HG02981 (cell line): Measurements from ENCODE around the gene CGB3.
"Not testable (repeated sequence)": the region's sequence is repeated elsewhere in the genome, so short reads cannot be mapped to it uniquely, and the experiment has no call there.

Experiments
- ATAC-seq: cut with Tn5 transposase; IDR thresholded peaks from one replicate; pipeline ENCODE4 v1.9.1; 2021; ENCODE audit warnings: mild to moderate bottlenecking, moderate library complexity; ENCODE audit not compliant: unreplicated experiment

The CGB3 gene

DNA sequence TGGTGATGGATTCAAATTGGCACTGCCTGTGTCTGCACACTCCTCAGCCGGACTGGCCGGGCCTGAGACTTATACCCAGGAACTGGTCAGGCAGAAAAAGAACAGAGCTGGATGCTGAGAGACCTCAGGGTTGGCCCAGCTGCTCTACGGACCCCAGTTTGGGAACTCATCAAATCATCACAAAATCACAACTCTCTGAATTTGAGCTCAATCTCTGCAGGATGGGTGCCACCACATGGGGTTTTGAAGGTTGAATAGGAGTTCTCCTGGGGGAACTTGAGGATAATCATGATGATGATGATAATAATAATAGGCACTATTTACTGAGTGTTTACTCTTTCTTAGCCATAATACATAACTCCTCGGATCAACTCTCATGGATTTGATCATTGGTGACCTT is 18.5 kb upstream of the CGB3 start:
- ATAC-seq: not testable (repeated sequence)

DNA sequence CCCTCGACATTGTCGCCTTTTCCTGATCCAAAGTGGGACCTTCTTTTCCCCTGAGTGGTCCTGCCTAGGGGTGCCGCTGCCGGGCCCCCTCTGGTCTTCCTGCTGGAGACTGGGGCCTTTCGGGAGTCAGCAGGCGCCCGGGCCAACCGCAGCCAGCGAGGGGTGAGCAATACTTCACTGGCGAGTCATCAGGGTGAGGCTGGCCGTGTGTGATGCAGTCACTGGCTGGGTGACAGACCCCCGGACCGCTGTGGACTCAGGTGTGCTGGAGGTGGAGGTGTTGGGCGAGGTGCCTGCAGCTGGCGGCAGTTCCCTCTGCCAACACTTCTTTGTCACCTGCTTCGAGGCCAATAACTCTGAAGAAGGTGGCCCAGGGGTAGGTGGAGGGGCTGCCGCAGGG is 18.0 kb upstream of the CGB3 start:
- no peak for ATAC-seq

DNA sequence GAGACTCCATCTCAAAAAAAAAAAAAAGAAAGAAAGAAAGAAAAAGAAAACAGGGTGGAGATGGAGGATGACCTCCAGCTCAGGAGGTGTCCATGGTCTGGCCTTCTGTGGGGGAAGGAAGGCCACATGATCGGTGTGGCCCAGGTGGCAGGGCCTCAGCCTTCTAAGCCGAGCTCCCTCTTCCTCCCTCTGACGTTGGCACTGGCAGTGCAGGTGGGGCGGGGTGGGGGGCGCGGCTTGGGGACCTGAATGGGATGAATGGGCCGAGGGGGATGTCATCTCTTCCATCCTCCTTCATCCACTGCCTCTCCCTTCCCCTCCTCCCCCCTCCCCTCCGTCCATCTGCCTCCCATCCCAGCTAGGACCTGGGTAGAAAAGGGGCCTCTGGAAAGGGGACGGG is 15.6 kb upstream of the CGB3 start:
- not testable (repeated sequence) for ATAC-seq

GRCh38 chr19:49038557-49039276 is 14.6 kb upstream of the CGB3 start:
- not testable (repeated sequence) for ATAC-seq

DNA sequence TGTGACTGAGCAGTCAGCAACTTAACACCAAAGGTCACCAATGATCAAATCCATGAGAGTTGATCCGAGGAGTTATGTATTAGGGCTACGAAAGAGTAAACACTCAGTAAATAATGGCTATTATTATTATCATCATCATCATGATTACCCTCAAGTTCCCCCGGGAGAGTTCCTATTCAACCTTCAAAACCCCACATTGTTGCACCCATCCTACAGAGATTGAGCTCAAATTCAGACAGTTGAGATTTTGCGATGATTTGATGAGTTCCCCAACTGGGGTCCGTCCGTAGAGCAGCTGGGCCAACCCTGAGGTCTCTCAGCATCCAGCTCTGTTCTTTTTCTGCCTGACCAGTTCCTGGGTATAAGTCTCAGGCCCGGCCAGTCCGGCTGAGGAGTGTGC is 14.0 kb upstream of the CGB3 start:
- ATAC-seq: not testable (repeated sequence)

DNA sequence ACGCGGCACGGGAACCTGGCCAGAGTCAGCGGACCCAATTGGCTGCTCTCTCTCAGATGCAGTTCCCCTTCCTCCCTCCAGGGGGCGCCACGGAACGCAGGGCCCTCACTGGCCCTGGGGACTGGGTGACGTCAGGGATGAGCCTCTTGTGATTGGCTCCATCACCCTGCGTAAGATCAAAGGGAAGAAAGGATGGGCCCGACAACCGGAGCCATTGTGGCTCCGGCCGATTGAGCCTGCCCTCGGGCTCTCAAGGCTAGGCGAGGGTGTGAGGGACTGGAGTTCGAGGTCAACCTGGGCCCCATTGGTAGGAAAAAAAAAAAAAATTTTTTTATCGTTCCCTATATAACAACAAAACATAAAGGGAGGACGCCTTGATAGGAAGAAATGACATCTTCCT is 12.7 kb upstream of the CGB3 start, which contains the start of gene CGB1:
Gene CGB1, minus strand, starts transcription at position 81 of the 400 bp plus-strand sequence. CDS start 184 bp downstream, outside the sequence.
- not testable (repeated sequence) for ATAC-seq

DNA sequence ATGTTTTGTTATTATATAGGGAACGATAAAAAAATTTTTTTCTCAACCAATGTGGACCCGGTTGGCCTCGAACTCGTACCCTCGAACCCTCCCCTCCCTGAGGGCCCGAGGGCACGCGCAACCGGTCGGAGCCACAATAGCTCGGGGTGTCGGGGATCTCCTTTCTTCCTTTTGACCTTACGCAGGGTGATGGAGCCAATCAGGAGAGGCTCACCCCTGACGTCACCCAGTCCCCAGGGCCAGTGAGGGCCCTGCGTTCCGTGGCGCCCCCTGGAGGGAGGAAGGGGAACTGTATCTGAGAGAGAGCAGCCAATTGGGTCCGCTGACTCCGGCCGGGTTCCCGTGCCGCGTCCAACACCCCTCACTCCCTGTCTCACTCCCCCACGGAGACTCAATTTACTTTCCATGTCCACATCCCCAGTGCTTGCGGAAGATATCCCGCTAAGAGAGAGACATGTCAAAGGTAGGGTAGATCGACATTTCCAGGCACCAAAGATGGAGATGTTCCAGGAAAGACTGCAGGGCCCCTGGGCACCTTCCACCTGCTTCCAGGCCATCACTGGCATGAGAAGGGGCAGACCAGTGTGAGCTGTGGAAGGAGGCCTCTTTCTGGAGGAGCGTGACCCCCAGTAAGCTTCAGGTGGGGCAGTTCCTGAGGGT is 7.6 kb upstream of the CGB3 start, which contains the start of gene CGB2:
Gene CGB2, plus strand, starts transcription at position 249 of the 660 bp plus-strand sequence. Its CDS starts 206 bp downstream, at position 455.
- ATAC-seq: not testable (repeated sequence)

- not testable (repeated sequence) for ATAC-seq
Observed at GRCh38 chr19:49030323-49030722, 6.2 kb upstream of the CGB3 start.

DNA sequence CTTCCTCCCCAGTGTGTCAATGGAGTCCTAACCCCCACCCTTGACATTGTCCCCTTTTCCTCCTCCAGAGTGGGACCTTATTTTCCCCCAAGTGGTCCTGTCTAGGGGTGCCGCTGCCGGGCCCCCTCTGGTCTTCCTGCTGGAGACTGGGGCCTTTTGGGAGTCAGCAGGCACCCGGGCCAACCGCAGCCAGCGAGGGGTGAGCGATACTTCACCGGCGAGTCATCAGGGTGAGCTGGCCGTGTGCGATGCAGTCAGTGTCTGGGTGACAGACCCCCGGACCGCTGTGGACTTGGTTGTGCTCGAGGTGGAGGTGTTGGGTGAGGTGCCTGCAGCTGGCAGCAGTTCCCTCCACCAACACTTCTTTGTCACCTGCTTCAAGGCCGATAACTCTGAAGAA is 5.6 kb upstream of the CGB3 start:
- ATAC-seq: not testable (repeated sequence)

DNA sequence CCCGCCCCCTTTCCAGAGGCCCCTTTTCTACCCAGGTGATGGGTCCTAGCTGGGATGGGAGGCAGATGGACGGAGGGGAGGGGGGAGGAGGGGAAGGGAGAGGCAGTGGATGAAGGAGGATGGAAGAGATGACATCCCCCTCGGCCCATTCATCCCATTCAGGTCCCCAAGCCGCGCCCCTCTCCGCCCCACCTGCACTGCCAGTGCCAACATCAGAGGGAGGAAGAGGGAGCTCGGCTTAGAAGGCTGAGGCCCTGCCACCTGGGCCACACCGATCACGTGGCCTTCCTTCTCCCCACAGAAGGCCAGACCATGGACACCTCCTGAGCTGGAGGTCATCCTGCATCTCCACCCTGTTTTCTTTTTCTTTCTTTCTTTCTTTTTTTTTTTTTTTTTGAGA is 4.6 kb upstream of the CGB3 start:
- ATAC-seq: not testable (repeated sequence)

DNA sequence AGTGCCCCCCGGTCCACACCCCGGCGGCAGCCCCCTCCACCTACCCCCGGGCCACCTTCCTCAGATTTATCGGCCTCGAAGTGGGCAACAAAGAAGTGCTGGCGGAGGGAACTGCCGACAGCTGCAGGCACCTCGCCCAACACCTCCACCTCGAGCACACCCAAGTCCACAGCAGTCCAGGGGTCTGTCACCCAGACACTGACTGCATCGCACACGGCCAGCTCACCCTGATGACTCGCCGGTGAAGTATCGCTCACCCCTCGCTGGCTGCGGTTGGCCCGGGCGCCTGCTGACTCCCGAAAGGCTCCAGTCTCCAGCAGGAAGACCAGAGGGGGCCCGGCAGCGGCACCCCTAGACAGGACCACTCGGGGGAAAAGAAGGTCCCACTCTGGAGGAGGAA is 1.5 kb upstream of the CGB3 start:
- ATAC-seq: not testable (repeated sequence)

- ATAC-seq: not testable (repeated sequence)
Observed at GRCh38 chr19:49025088-49025487, 955 bp upstream of the CGB3 start.

DNA sequence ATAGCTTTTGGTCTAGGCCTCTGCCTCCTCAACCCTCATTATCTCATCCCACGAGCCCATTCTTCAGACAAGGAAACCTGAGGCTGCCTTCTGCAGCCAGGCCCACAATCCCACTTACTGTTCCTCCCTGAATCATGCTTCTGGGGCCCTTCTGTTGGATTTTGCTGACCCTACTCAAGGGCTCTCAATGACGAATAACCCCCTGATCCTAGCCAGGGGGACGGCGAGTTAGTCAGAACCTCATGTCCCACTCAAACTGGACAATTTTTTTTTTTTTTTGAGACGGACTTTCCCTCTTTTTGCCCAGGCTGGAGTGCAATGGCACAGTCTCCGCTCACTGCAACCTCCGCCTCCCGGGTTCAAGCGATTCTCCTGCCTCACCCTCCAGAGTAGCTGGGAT is 2.0 kb downstream of the CGB3 start:
- no peak for ATAC-seq

GRCh38 chr19:49020931-49021895 is 2.9 kb downstream of the CGB3 start:
- no peak for ATAC-seq

DNA sequence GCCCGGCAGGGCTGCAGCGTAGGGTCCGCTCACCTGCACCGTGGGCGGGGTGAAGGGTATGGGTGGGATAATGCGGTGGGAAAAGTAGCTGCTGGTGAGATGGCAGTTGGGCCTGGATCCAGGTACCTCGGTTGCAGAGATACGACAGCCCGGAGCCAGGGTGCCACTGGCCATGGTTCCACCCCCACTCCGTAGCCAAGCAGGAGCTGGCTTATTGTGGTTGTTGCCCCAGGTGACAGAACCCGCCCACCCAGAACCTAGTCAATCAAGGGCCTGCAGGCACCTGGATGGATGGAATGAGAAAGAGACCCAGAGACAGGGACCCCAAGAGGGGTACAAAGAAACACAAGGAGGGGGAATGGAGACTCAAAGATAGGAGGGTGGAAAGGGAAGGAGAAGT is 3.8 kb downstream of the CGB3 start:
- no peak for ATAC-seq

DNA sequence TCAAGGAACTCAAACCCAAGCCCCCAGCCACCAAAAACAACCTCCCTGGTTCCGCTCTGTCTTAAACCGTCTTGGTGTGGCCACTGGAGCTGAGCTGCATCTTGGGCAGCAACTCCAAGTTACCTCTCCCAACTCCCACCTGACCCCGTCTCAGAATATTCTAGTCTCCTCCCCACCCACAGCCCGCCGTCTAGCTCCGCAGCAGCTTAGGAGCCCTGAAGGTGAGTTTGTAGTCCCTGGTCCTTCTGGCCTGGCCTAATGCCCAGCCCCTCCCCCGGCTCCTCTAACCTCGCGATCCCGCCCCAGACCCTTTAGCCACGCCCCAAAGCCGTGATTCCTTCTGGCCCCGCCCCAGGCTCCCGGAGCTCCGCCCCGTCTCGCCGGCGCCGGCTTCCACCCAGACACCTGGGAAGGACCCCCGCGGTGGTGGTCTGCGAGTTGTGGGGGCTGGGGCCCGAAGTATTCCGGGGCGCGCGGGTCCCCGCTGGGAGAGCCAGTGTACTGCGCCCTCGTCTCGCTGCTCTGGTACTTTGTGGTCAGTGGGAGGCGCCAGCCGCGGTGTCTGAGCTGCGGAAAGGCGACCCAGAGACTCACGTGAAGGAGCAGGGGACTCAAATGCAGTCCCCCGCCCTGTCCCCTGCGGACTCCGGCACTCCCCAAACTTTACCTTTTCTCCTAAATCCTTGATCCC is 4.7 kb downstream of the CGB3 start:
- ATAC-seq: no peak

DNA sequence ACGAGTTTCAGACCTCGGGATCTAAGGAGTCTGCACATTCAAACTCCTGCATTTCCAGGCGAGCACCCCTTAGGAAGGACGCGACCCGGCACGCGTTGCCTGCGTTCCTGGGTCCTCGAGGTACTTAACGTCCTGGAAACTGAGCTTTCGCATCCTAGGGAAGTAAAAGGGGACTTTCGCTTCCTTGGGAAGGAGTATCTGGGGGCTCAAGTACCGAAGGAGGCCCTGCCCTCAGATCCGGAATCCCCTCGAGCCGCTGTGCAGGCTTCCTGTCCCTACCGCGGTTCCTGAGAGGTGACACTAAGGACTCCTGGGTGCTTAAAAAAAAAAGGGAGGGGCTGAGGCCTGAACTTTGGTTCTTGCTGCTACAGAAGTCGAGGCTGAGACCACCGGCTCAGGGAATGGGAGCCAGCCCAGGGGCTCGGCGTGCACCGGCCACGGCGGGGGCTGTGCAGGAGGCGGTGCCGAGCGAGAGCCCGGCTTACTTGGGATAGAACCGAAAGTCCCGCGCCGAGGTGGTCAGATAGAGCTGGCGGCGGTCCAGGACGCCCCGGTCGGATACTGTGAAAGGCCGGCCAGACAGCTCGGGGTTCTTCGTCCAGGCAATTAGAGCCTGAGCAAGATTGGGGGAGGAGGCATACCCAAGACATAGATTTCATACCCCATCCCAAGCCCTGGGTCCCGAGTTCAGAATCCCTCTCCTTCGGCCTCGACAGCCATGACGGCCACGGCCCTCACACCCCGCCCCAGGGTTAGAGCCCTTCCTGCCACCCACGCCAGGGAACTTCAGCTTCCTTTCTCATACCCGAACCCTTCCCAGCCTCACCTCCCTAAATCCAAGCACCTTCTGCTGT is 5.5 kb downstream of the CGB3 start:
- not testable (repeated sequence) for ATAC-seq

DNA sequence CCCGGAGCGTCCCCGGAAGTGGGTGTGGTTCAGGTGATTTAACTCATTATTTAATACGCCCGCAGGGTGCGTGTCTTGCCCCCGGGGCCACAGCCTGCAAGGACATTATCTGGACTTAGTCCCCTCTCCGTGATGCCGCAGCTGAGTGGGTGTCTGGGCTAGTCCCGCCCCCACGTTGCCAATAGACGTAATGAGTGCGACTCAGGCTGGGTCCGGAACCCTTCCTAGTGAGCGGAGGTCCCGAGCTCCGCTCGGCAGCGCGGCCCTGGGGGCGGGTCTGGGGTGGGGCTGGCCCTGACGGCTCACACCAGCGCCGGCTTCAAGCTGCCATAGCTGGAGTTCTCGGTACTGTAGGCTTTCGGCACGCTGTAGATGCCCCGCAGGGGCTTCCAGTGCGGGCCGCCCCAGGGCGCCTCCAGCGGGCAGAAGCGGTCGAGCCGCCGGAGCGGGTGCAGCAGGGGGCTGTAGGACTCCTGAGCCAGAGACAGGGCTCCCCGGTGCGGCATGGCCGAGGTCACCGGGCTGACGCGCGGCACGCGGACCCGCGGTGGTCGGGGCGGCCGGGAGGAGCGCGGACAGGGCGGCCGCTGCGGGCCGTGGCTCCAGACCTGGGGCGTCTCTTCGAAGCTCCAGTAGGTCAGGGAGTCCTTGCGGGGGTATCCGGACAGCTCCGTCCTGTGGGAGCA is 6.3 kb downstream of the CGB3 start:
- ATAC-seq: no peak
